Mesenchymal stem cell (in vitro differentiated cells and primary cell): Measurements from ENCODE around the gene SOX10.
"Not testable (repeated sequence)": the region's sequence is repeated elsewhere in the genome, so short reads cannot be mapped to it uniquely, and the experiment has no call there.

Experiments used
- DNase-seq: peaks from one replicate; pipeline ENCODE4 v3.0.0-alpha.2; 2013
- H2AFZ ChIP-seq: one replicate; pipeline ENCODE4 v1.6.1; 2013; ENCODE audit warnings: low read depth, mild to moderate bottlenecking, control low read depth, inconsistent platforms, low read length, moderate library complexity
- H2AK5ac ChIP-seq: 2 replicates; pipeline ENCODE4 v1.6.1; 2013; ENCODE audit warnings: low read length, moderate library complexity, mild to moderate bottlenecking, inconsistent platforms; ENCODE audit not compliant: severe bottlenecking
- H2BK120ac ChIP-seq: one replicate; pipeline ENCODE4 v1.6.1; 2013; ENCODE audit warnings: low read depth, mild to moderate bottlenecking, inconsistent platforms, low read length, moderate library complexity
- H2BK12ac ChIP-seq, 2 experiments: one replicate each; pipeline ENCODE4 v1.6.1; 2013; ENCODE audit warnings: inconsistent platforms in 2 of 2, low read length in 2 of 2, mild to moderate bottlenecking in 2 of 2, moderate library complexity in 2 of 2, control low read depth in 1 of 2
- H2BK15ac ChIP-seq: one replicate; pipeline ENCODE4 v1.6.1; 2013; ENCODE audit warnings: mild to moderate bottlenecking, low read depth, inconsistent platforms; ENCODE audit not compliant: poor library complexity, severe bottlenecking
- H2BK5ac ChIP-seq: 2 replicates; pipeline ENCODE4 v1.6.1; 2013; ENCODE audit warnings: low read depth, mild to moderate bottlenecking, low read length, control low read depth, inconsistent platforms; ENCODE audit not compliant: poor library complexity, severe bottlenecking
- H3K14ac ChIP-seq, 2 experiments: one replicate each; pipeline ENCODE4 v1.6.1; 2013; ENCODE audit warnings: inconsistent platforms in 2 of 2, low read length in 2 of 2, control low read depth in 1 of 2, mild to moderate bottlenecking in 1 of 2, moderate library complexity in 1 of 2
- H3K18ac ChIP-seq, 2 experiments: one replicate each; pipeline ENCODE4 v1.6.1; 2013; ENCODE audit warnings: inconsistent platforms in 2 of 2, low read length in 2 of 2, control low read depth in 1 of 2, low read depth in 1 of 2, mild to moderate bottlenecking in 1 of 2
- H3K23ac ChIP-seq, 2 experiments: one replicate each; pipeline ENCODE4 v1.6.1; 2013; ENCODE audit warnings: inconsistent platforms in 2 of 2, low read length in 2 of 2, mild to moderate bottlenecking in 2 of 2, moderate library complexity in 2 of 2, control low read depth in 1 of 2
- H3K27ac ChIP-seq: 2 replicates; pipeline ENCODE4 v1.5.1; 2013; ENCODE audit warnings: mild to moderate bottlenecking, moderate library complexity, low read length, control low read depth, inconsistent platforms; ENCODE audit not compliant: poor library complexity, severe bottlenecking
- H3K27me3 ChIP-seq, 2 experiments: 2 replicates each; pipeline versions ENCODE4 v1.6.1 to v1.7.0; 2013; ENCODE audit warnings: low read length in 2 of 2, mild to moderate bottlenecking in 2 of 2, moderate library complexity in 2 of 2, control low read depth in 1 of 2, inconsistent platforms in 1 of 2; ENCODE audit not compliant: control insufficient read depth in 1 of 2, insufficient read depth in 1 of 2
- H3K36me3 ChIP-seq, 2 experiments: 2 replicates each; pipeline versions ENCODE4 v1.6.1 to v1.7.0; 2013; ENCODE audit warnings: low read length in 2 of 2, control low read depth in 1 of 2, inconsistent platforms in 1 of 2, low read depth in 1 of 2, mild to moderate bottlenecking in 1 of 2; ENCODE audit not compliant: insufficient read depth in 2 of 2, control insufficient read depth in 1 of 2
- H3K4ac ChIP-seq, 2 experiments: one replicate each; pipeline ENCODE4 v1.6.1; 2013; ENCODE audit warnings: inconsistent platforms in 2 of 2, low read length in 2 of 2, mild to moderate bottlenecking in 2 of 2, moderate library complexity in 2 of 2, control low read depth in 1 of 2, low read depth in 1 of 2
- H3K4me1 ChIP-seq: 2 replicates; pipeline ENCODE4 v1.6.1; 2013; ENCODE audit warnings: low read depth, low read length, control low read depth; ENCODE audit not compliant: control insufficient read depth, insufficient read depth
- H3K4me2 ChIP-seq: 2 replicates; pipeline ENCODE4 v1.6.1; 2013; ENCODE audit warnings: low read length, mild to moderate bottlenecking, inconsistent platforms; ENCODE audit not compliant: poor library complexity, severe bottlenecking
- H3K4me3 ChIP-seq, 2 experiments: 2 replicates each; pipeline versions ENCODE4 v1.5.1 to v1.7.0; 2013; ENCODE audit warnings: low read length in 2 of 2, mild to moderate bottlenecking in 2 of 2, control low read depth in 1 of 2, low read depth in 1 of 2; ENCODE audit not compliant: insufficient read depth in 1 of 2
- H3K79me1 ChIP-seq: replicated peaks from 2 replicates; pipeline ENCODE4 v1.6.1; 2013; ENCODE audit warnings: mild to moderate bottlenecking, control low read depth, low read length, inconsistent platforms; ENCODE audit not compliant: poor library complexity, severe bottlenecking
- H3K9ac ChIP-seq: 2 replicates; pipeline ENCODE4 v1.7.0; 2013; ENCODE audit warnings: mild to moderate bottlenecking, low read length, moderate library complexity
- H3K9me3 ChIP-seq: 2 replicates; pipeline ENCODE4 v1.7.0; 2013; ENCODE audit warnings: mild to moderate bottlenecking, low read length; ENCODE audit not compliant: control insufficient read depth
- H4K8ac ChIP-seq: one replicate; pipeline ENCODE4 v1.6.1; 2013; ENCODE audit warnings: inconsistent platforms, mild to moderate bottlenecking, low read length, moderate library complexity
- H4K91ac ChIP-seq: one replicate; pipeline ENCODE4 v1.6.1; 2013; ENCODE audit warnings: mild to moderate bottlenecking, low read length, inconsistent platforms
- WGBS: methylation state at CpG from one replicate; pipeline ENCODE4 v1.1.7; 2013; ENCODE audit warnings: mixed read lengths; 5-methylcytosine and 5-hydroxymethylcytosine counted together

The SOX10 gene

DNA sequence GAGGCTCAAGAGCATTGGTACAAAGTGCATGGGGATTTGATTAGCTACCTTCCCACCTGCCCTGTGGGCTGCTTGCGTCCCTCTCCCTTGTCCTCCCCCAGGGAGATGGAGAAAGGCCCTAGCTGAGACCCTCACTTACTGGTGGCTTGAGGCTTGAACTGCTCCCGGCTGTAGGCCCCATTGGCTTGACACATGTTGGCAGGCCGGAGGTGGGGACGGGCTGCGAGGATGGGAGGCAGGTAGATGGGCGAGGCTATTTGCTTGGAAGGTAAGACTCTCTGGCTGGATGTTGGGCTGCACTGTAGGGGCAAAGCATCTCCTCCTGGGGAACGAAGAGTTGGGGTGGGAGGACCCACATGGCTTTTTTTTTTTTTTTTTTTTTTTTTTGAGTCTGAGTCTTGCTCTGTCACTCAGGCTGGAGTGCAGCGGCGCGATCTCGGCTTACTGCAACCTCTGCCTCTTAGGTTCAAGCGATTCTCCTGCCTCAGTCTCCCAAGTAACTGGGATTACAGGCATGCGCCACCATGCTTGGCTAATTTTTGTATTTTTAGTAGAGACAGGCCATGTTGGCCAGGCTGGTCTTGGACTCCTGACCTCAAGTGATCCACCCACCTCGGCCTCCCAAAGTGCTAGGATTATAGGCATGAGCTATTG, 37.1 kb downstream of the SOX10 start:
- not testable (repeated sequence) for H3K4me3 ChIP-seq, H3K18ac ChIP-seq, H2AFZ ChIP-seq, H3K27me3 ChIP-seq, H3K4ac ChIP-seq, H3K9ac ChIP-seq, H3K9me3 ChIP-seq, H3K4me2 ChIP-seq, H3K79me1 ChIP-seq, DNase-seq, H2BK15ac ChIP-seq, H2AK5ac ChIP-seq, H2BK120ac ChIP-seq, H3K23ac ChIP-seq, H2BK5ac ChIP-seq, H4K8ac ChIP-seq, H2BK12ac ChIP-seq, H3K27ac ChIP-seq, H3K14ac ChIP-seq
- Histone ChIP-seq H3K4me1 (peaks cover 13% of the 10 kb centered on the region), H4K91ac (peak overlapping the region; percentile 15), H3K36me3 (peaks cover 25 to 26% of the 10 kb centered on the region in 2 experiments)
- WGBS = over 99% methylated on average over 14 of the region's 14 CpGs

DNA sequence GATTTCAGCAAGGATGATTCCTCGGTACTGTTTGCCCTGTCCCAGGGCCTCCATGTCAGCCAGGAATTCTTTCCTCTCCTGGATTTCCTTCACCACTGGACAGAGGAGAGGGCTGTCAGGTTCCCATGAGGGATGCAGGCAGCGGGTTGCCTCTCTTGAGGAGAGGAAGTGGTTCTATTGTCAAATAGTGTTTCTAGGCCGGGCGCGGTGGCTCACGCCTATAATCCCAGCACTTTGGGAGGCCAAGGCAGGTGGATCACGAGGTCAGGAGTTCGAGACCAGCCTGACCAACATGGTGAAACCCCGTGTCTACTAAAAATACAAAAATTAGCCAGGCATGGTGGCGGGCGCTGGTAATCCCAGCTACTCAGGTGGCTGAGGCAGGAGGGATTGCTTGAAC, 39.9 kb downstream of the SOX10 start:
- H3K27me3 ChIP-seq, DNase-seq, H2BK12ac ChIP-seq, H2BK5ac ChIP-seq, H3K18ac ChIP-seq, H3K4me3 ChIP-seq, H4K91ac ChIP-seq, H3K14ac ChIP-seq, H3K9me3 ChIP-seq, H2BK120ac ChIP-seq, H3K23ac ChIP-seq, H3K4ac ChIP-seq, H2BK15ac ChIP-seq, H3K27ac ChIP-seq, H2AFZ ChIP-seq, H4K8ac ChIP-seq, H3K9ac ChIP-seq, H3K4me2 ChIP-seq: not testable (repeated sequence)
- Histone ChIP-seq H3K79me1 (peaks cover 10% of the 10 kb centered on the region), H3K4me1 (peaks cover 13% of the 10 kb centered on the region), H2AK5ac (peak overlapping the region; percentile 19), H3K36me3 (peaks cover 49 to 53% of the 10 kb centered on the region in 2 experiments)
- WGBS = 95% methylated on average over 11 of the region's 11 CpGs

DNA sequence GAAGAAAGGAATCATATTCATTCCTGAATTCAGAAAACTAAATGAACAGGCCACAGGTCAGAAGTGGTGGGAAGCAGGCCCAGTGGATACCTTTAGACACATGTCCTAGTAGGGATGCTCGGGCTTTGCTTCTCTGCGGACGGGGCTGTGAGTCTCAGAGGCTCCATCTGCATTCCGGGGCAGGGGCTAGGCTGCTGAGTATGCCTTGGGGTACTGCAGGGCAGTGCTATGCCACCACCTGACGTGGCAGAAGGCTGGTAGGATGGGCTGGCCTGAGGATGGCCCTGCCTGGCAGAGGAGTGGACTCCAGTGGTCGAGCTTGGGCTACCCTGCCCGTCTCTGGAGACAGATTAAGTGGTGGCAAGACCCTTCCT, 40.5 kb downstream of the SOX10 start:
- H3K4me2 ChIP-seq = no peak overlapping the region
- peaks cover 10% of the 10 kb centered on the region for H3K79me1 ChIP-seq
- peak overlapping the region; percentile 70 for H2AK5ac ChIP-seq
- no peak overlapping the region for H4K8ac ChIP-seq
- H3K36me3 ChIP-seq = peaks cover 55 to 59% of the 10 kb centered on the region in 2 experiments
- H2BK5ac ChIP-seq = no peak overlapping the region
- no peak overlapping the region for H2BK12ac ChIP-seq
- H3K14ac ChIP-seq = no peak overlapping the region
- 90% methylated on average over 7 of the region's 7 CpGs for WGBS
- H2BK120ac ChIP-seq = no peak overlapping the region
- H3K4ac ChIP-seq = no peak overlapping the region
- peak overlapping the region; percentile 45 for H3K27ac ChIP-seq
- no peak overlapping the region for H2BK15ac ChIP-seq
- no peaks in the 10 kb centered on the region for H3K9me3 ChIP-seq
- H3K9ac ChIP-seq = no peak overlapping the region
- peak overlapping the region; percentile 34 for H4K91ac ChIP-seq
- H3K4me3 ChIP-seq = no peak overlapping the region
- H3K27me3 ChIP-seq = no peaks in the 10 kb centered on the region
- no peak for DNase-seq
- H3K18ac ChIP-seq = no peak overlapping the region
- H3K4me1 ChIP-seq = peaks cover 13% of the 10 kb centered on the region
- no peak overlapping the region for H2AFZ ChIP-seq
- no peak overlapping the region for H3K23ac ChIP-seq

DNA sequence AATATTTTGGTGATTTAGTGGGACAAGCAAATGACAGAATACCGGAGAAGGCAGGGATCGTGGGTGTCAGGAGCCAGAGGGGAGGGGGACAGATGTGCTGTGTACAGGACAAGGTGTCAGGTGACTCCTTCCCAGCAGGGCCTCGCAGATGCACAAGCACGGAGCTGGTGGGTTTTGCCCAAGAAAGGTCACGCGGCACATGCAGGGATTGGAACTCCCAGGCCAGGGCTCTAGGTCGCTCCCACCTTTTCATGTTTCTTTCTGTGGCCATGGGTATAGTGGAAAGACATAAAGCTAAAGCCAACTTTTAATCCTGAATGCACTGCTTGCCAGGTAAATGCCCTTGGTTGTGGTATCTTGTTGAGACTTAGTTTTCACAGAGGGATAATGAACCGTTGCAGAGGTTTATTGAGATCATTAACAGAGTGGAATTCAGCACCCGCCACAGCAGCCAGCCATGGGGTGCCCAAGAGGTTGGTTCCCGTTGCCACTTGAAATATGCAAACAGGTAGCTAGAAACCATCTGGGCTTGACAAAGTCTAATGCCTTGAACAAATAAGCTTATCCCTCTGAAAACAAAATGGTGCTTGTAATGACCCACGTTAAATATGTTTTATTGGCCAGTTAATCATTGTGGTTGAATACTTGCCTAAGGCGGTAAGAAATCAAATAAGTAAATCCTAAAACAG, 41.1 kb downstream of the SOX10 start:
- Histone ChIP-seq H3K27ac (peak overlapping the region; percentile 30), H3K4me1 (peaks cover 13% of the 10 kb centered on the region), H3K4me3 (no peak overlapping the region), H3K9ac (no peak overlapping the region), H2AFZ (no peak overlapping the region), H2BK5ac (peak overlapping the region; percentile 22), H3K18ac (no peak overlapping the region), H2BK120ac (no peak overlapping the region), H3K14ac (no peak overlapping the region), H2AK5ac (no peak overlapping the region), H3K4ac (no peak overlapping the region), H4K8ac (no peak overlapping the region), H2BK12ac (no peak overlapping the region), H3K4me2 (peak overlapping the region; percentile 26), H2BK15ac (no peak overlapping the region), H4K91ac (no peak overlapping the region), H3K9me3 (no peaks in the 10 kb centered on the region), H3K23ac (peak overlapping the region in 1 of 2 experiments; percentile 26), H3K27me3 (no peaks in the 10 kb centered on the region), H3K79me1 (peaks cover 10% of the 10 kb centered on the region), H3K36me3 (peaks cover 56 to 64% of the 10 kb centered on the region in 2 experiments)
- WGBS = 95% methylated on average over 10 of the region's 12 CpGs
- no peak for DNase-seq
